GM23248 (cell line): ENCODE data around the gene PPP1R13B.

ENCODE experiments used
- EZH2 ChIP-seq: fragments of 200-600 bp; sonication (generic); IDR thresholded peaks from 2 replicates; pipeline ENCODE4 v1.6.1; 2018; ENCODE audit warnings: antibody characterized with exemption, mild to moderate bottlenecking; ENCODE audit not compliant: insufficient read depth, poor library complexity, severe bottlenecking
- EZH2phosphoT487 ChIP-seq: fragments of 200-600 bp; sonication (generic); IDR thresholded peaks from 2 replicates; pipeline ENCODE4 v1.6.1; 2018; ENCODE audit warnings: antibody characterized with exemption, moderate library complexity, mild to moderate bottlenecking, low read depth; ENCODE audit not compliant: insufficient read depth

DNA sequence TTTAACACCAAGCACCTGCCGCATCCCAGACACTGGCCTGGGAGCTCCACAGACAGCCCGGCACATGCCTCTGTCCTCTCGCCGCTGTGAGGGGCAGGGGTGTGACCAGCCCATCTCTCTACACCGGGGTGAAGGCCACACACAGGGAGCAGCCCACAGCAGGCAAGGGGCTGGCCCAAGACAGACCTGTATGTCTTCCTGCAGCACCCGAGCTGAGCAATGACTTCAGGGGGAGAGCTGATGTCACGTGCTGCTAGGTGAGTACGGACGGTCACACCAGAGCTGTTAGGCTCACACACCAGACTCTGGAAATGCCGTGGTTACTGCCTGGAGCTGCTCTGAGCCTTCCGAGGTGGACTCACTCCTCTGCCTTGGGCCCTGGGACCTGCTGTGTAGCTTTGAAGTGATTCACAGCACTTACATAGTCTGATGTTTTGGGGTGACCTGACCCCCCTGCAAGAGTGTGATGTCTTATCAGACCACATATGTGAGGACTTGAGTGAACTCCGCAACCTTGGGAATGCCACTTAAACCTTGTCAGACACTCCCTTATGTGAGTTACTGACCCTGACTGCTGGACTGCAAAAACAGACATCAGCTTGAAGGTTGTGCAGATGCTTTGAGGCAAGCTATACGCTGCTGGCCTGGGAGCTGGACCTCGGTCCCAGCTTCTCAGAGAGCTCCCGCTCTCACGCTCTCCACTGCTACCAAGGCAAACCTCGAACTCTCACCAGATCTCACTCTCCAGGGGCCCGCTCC is 133.9 kb downstream of the PPP1R13B start:
- TF ChIP-seq EZH2 (no peak), EZH2phosphoT487 (no peak)
